ENCODE measurements around the gene DCUN1D4. TPM values are rescaled to one million over a fixed set of nuclear protein-coding genes. Genes with fewer than 3 reads are reported as not detected.

The DCUN1D4 gene
- total RNA-seq, 2 donors from 2014 or later = 42.0 to 51.5 TPM

GRCh38 chr4:51909236-51909703, 66.3 kb downstream of the DCUN1D4 start:
- Histone ChIP-seq H3K27me3 (ENCODE audit: control insufficient read depth, insufficient read depth, low read length, poor library complexity, severe bottlenecking) (no peaks in the 10 kb centered on the region), H3K9me3 (ENCODE audit: control insufficient read depth, low read length) (peaks cover 31% of the 10 kb centered on the region), H3K4me3 (ENCODE audit: low read length) (peak overlapping the region; percentile 48), H3K4me1 (ENCODE audit: control insufficient read depth, insufficient read depth, low read length) (peaks cover 7% of the 10 kb centered on the region), H3K27ac (ENCODE audit: low read depth, low read length) (no peak overlapping the region), H3K9ac (ENCODE audit: extremely low read depth, low read length, poor library complexity, severe bottlenecking) (no peak overlapping the region), H3K36me3 (ENCODE audit: control insufficient read depth, insufficient read depth, low read length) (peaks cover 81% of the 10 kb centered on the region)
- WGBS, 2 experiments (ENCODE audit: insufficient coverage in 1 of 2, insufficient read length in 1 of 2) = 86 to 93% methylated on average over 5 to 7 of the region's 7 CpGs
- Mint-ChIP-seq H3K36me3 (ENCODE audit: low read depth) (peaks cover 71% of the 10 kb centered on the region), H3K4me1 (peaks cover 36% of the 10 kb centered on the region), H3K27ac (peak overlapping the region; percentile 72), H3K27me3 (ENCODE audit: insufficient read depth) (no peaks in the 10 kb centered on the region), H3K4me3 (no peak overlapping the region), H3K9me3 (peaks cover 6% of the 10 kb centered on the region)
- no peak for DNase-seq
- no peak for TF ChIP-seq CTCF (conservative IDR thresholded peaks at IDR 0.05)

GRCh38 chr4:51918251-51918650, 75.3 kb downstream of the DCUN1D4 start:
- no peak overlapping the region for H3K27ac ChIP-seq (ENCODE audit: low read depth, low read length)
- DNase-seq = no peak
- H3K27me3 ChIP-seq (ENCODE audit: control insufficient read depth, insufficient read depth, low read length, poor library complexity, severe bottlenecking) = no peaks in the 10 kb centered on the region
- no peak overlapping the region for H3K9ac ChIP-seq (ENCODE audit: extremely low read depth, low read length, poor library complexity, severe bottlenecking)
- 97 to 100% methylated on average over 2 to 6 of the region's 6 CpGs for WGBS, 2 experiments (ENCODE audit: insufficient coverage in 1 of 2, insufficient read length in 1 of 2)
- Mint-ChIP-seq H3K9me3 (peaks cover 12% of the 10 kb centered on the region), H3K36me3 (ENCODE audit: low read depth) (peaks cover 26% of the 10 kb centered on the region), H3K27me3 (ENCODE audit: insufficient read depth) (no peaks in the 10 kb centered on the region), H3K4me1 (peaks cover 7% of the 10 kb centered on the region), H3K4me3 (no peak overlapping the region), H3K27ac (no peak overlapping the region)
- peaks cover 5% of the 10 kb centered on the region for H3K9me3 ChIP-seq (ENCODE audit: control insufficient read depth, low read length)
- no peak overlapping the region for H3K4me3 ChIP-seq (ENCODE audit: low read length)
- H3K36me3 ChIP-seq (ENCODE audit: control insufficient read depth, insufficient read depth, low read length) = peaks cover 34% of the 10 kb centered on the region
- no peak for TF ChIP-seq CTCF (conservative IDR thresholded peaks at IDR 0.05)
- no peaks in the 10 kb centered on the region for H3K4me1 ChIP-seq (ENCODE audit: control insufficient read depth, insufficient read depth, low read length)

GRCh38 chr4:51923343-51923742, 80.4 kb downstream of the DCUN1D4 start:
- Histone ChIP-seq H3K9me3 (ENCODE audit: control insufficient read depth, low read length) (no peaks in the 10 kb centered on the region), H3K9ac (ENCODE audit: extremely low read depth, low read length, poor library complexity, severe bottlenecking) (no peak overlapping the region), H3K27ac (ENCODE audit: low read depth, low read length) (no peak overlapping the region), H3K4me1 (ENCODE audit: control insufficient read depth, insufficient read depth, low read length) (peaks cover 8% of the 10 kb centered on the region), H3K27me3 (ENCODE audit: control insufficient read depth, insufficient read depth, low read length, poor library complexity, severe bottlenecking) (no peaks in the 10 kb centered on the region), H3K4me3 (ENCODE audit: low read length) (no peak overlapping the region), H3K36me3 (ENCODE audit: control insufficient read depth, insufficient read depth, low read length) (no peaks in the 10 kb centered on the region)
- Mint-ChIP-seq H3K4me1 (peaks cover 11% of the 10 kb centered on the region), H3K9me3 (peaks cover 9% of the 10 kb centered on the region), H3K27ac (no peak overlapping the region), H3K27me3 (ENCODE audit: insufficient read depth) (peaks cover 2% of the 10 kb centered on the region), H3K4me3 (no peak overlapping the region), H3K36me3 (ENCODE audit: low read depth) (no peaks in the 10 kb centered on the region)
- no peak for DNase-seq
- no peak for TF ChIP-seq CTCF (conservative IDR thresholded peaks at IDR 0.05)
- WGBS, 2 experiments (ENCODE audit: insufficient coverage in 1 of 2, insufficient read length in 1 of 2) = 91 to 100% methylated on average over 2 of the region's 2 CpGs
